ENCODE results near the gene LYPD6. TPM values are rescaled to one million over a fixed set of nuclear protein-coding genes. Genes with fewer than 3 reads are reported as not detected.
"Not testable (repeated sequence)": the region's sequence is repeated elsewhere in the genome, so short reads cannot be mapped to it uniquely, and the experiment has no call there.

The LYPD6 gene
- total and polyA plus RNA-seq, 2 donors (not counting 3 experiments of a cell fraction or from before 2014, with no cell fraction given): 3.0 to 4.0 TPM

- BruUV-seq (replicated peaks): not testable (repeated sequence)
- CTCF ChIA-PET: interaction anchor here (1.7 kb wide), 1 partner anchor 12 kb away, joined by 4 read pairs; no protein-coding TSS in a partner anchor
These were observed 168.8 kb downstream of the LYPD6 start for GRCh38 chr2:149499204-149499603.

GRCh38 chr2:149506808-149507207 lies 176.4 kb downstream of the LYPD6 start:
- H3K36me3 ChIP-seq (ENCODE audit: control insufficient read depth in 2 of 2, extremely low read depth in 1 of 2, insufficient read depth in 2 of 2, low read length in 2 of 2); H4K20me1 ChIP-seq (replicated peaks; ENCODE audit: control insufficient read depth, extremely low read depth, insufficient read depth, low read length); DNase-seq (ENCODE audit: low read depth, low spot score); H3K9ac ChIP-seq (replicated peaks; ENCODE audit: extremely low read depth, insufficient read depth, low read length); H2AFZ ChIP-seq (ENCODE audit: low read depth, low read length); H3K4me1 ChIP-seq (ENCODE audit: control insufficient read depth, extremely low read depth, insufficient read depth, low read length); H3K9me1 ChIP-seq (replicated peaks; ENCODE audit: control insufficient read depth, extremely low read depth, insufficient read depth, low read length); dilution Hi-C loops (cut with MboI; ENCODE audit: extremely low pct_ligation_motif_present, low sequenced_read_pairs); POLR2A ChIA-PET; FAIRE-seq; H3K79me2 ChIP-seq (ENCODE audit: control insufficient read depth, insufficient read depth, low read length); H3K27me3 ChIP-seq (ENCODE audit: control insufficient read depth in 2 of 2, insufficient read depth in 2 of 2, low read length in 2 of 2); H3K27ac ChIP-seq (ENCODE audit: insufficient read depth, low read depth, low read length); H3K9me3 ChIP-seq (replicated peaks; ENCODE audit: control insufficient read depth, insufficient read depth, low read length); intact Hi-C loops (cut with micrococcal nuclease); BruUV-seq (replicated peaks); CTCF ChIA-PET; H3K4me2 ChIP-seq (ENCODE audit: insufficient read depth, low read length); H3K4me3 ChIP-seq (replicated peaks in 1 of 3; ENCODE audit: insufficient read depth in 1 of 3, low read depth in 1 of 3, low read length in 3 of 3): not testable (repeated sequence)

More at GRCh38 chr2:149499204-149499603, 168.8 kb downstream of the LYPD6 start:
- dilution Hi-C loops (cut with MboI; ENCODE audit: extremely low pct_ligation_motif_present, low sequenced_read_pairs); H3K4me2 ChIP-seq (ENCODE audit: insufficient read depth, low read length); DNase-seq (ENCODE audit: low read depth, low spot score); H3K4me3 ChIP-seq (replicated peaks in 1 of 3; ENCODE audit: insufficient read depth in 1 of 3, low read depth in 1 of 3, low read length in 3 of 3); FAIRE-seq; H3K9me3 ChIP-seq (replicated peaks; ENCODE audit: control insufficient read depth, insufficient read depth, low read length); H2AFZ ChIP-seq (ENCODE audit: low read depth, low read length); H3K9me1 ChIP-seq (replicated peaks; ENCODE audit: control insufficient read depth, extremely low read depth, insufficient read depth, low read length); H3K36me3 ChIP-seq (ENCODE audit: control insufficient read depth in 2 of 2, extremely low read depth in 1 of 2, insufficient read depth in 2 of 2, low read length in 2 of 2); H3K9ac ChIP-seq (replicated peaks; ENCODE audit: extremely low read depth, insufficient read depth, low read length); H4K20me1 ChIP-seq (replicated peaks; ENCODE audit: control insufficient read depth, extremely low read depth, insufficient read depth, low read length); H3K27me3 ChIP-seq (ENCODE audit: control insufficient read depth in 2 of 2, insufficient read depth in 2 of 2, low read length in 2 of 2); POLR2A ChIA-PET; H3K4me1 ChIP-seq (ENCODE audit: control insufficient read depth, extremely low read depth, insufficient read depth, low read length); H3K27ac ChIP-seq (ENCODE audit: insufficient read depth, low read depth, low read length); H3K79me2 ChIP-seq (ENCODE audit: control insufficient read depth, insufficient read depth, low read length); intact Hi-C loops (cut with micrococcal nuclease): not testable (repeated sequence)

- Histone ChIP-seq H3K9me3 (replicated peaks; ENCODE audit: control insufficient read depth, insufficient read depth, low read length) (no peaks in the 10 kb centered on the region), H3K9ac (replicated peaks; ENCODE audit: extremely low read depth, insufficient read depth, low read length) (no peak overlapping the region), H3K9me1 (replicated peaks; ENCODE audit: control insufficient read depth, extremely low read depth, insufficient read depth, low read length) (no peaks in the 10 kb centered on the region), H3K4me2 (ENCODE audit: insufficient read depth, low read length) (no peak overlapping the region), H3K79me2 (ENCODE audit: control insufficient read depth, insufficient read depth, low read length) (no peaks in the 10 kb centered on the region), H3K27me3 (ENCODE audit: control insufficient read depth in 2 of 2, insufficient read depth in 2 of 2, low read length in 2 of 2) (no peaks in the 10 kb centered on the region), H2AFZ (ENCODE audit: low read depth, low read length) (no peak overlapping the region), H3K4me3 (replicated peaks in 1 of 3; ENCODE audit: insufficient read depth in 1 of 3, low read depth in 1 of 3, low read length in 3 of 3) (no peak overlapping the region), H3K4me1 (ENCODE audit: control insufficient read depth, extremely low read depth, insufficient read depth, low read length) (no peaks in the 10 kb centered on the region), H4K20me1 (replicated peaks; ENCODE audit: control insufficient read depth, extremely low read depth, insufficient read depth, low read length) (no peaks in the 10 kb centered on the region), H3K27ac (ENCODE audit: insufficient read depth, low read depth, low read length) (no peak overlapping the region), H3K36me3 (ENCODE audit: control insufficient read depth in 2 of 2, extremely low read depth in 1 of 2, insufficient read depth in 2 of 2, low read length in 2 of 2) (no peaks in the 10 kb centered on the region)
- no peak for FAIRE-seq
- no TSS peak for BruUV-seq (replicated peaks)
- intact Hi-C loops (cut with micrococcal nuclease): no loop called here
- ChIA-PET POLR2A (no interaction called here), CTCF (no interaction called here)
- DNase-seq (ENCODE audit: low read depth, low spot score): no peak
- dilution Hi-C loops (cut with MboI; ENCODE audit: extremely low pct_ligation_motif_present, low sequenced_read_pairs): no loop called here
- TF ChIP-seq GATA2 (IDR thresholded peaks at IDR 0.05; ENCODE audit: insufficient read depth, insufficient read length, low read depth, low read length): no peak
- no peak for TF ChIP-seq JUN (IDR thresholded peaks at IDR 0.05; ENCODE audit: borderline replicate concordance, insufficient read depth, insufficient read length, low read depth)
These were observed 177.6 kb downstream of the LYPD6 start for GRCh38 chr2:149507974-149508373.

Measured in endothelial cell of umbilical vein (primary cell).